MM.1S (cell line): Measurements from ENCODE around the gene COLEC12.

Experiments
- DNase-seq: peaks from one replicate; pipeline ENCODE4 v3.0.0-alpha.2; 2015
- H2AFZ ChIP-seq: fragments of 300-600 bp; sonication (generic); 2 replicates; pipeline ENCODE4 v1.6.0; 2016; ENCODE audit warnings: antibody characterized with exemption, low read length
- H3F3A ChIP-seq: fragments of 300-600 bp; sonication (generic); 2 replicates; pipeline ENCODE4 v1.6.1; 2016; ENCODE audit warnings: mild to moderate bottlenecking, antibody characterized with exemption, low read length, moderate library complexity, mixed read lengths; ENCODE audit not compliant: insufficient read depth
- H3K27ac ChIP-seq: fragments of 300-600 bp; sonication (generic); 2 replicates; pipeline ENCODE4 v1.5.1; 2016; ENCODE audit warnings: mild to moderate bottlenecking, low read length
- H3K27me3 ChIP-seq: fragments of 300-600 bp; sonication (generic); replicated peaks from 2 replicates; pipeline ENCODE4 v1.6.0; 2016; ENCODE audit warnings: low read length; ENCODE audit not compliant: insufficient read depth
- H3K36me3 ChIP-seq: fragments of 300-600 bp; sonication (generic); replicated peaks from 2 replicates; pipeline ENCODE4 v1.6.1; 2016; ENCODE audit warnings: mild to moderate bottlenecking, low read length, mixed read lengths; ENCODE audit not compliant: insufficient read depth
- H3K4me1 ChIP-seq: fragments of 300-600 bp; sonication (generic); 2 replicates; pipeline ENCODE4 v1.6.1; 2016; ENCODE audit warnings: low read length, mixed read lengths
- H3K4me2 ChIP-seq: fragments of 300-600 bp; sonication (generic); 2 replicates; pipeline ENCODE4 v1.6.0; 2016; ENCODE audit warnings: low read depth, low read length
- H3K4me3 ChIP-seq: fragments of 300-600 bp; sonication (generic); 2 replicates; pipeline ENCODE4 v1.5.1; 2016; ENCODE audit warnings: low read length, mixed read lengths
- H3K79me2 ChIP-seq: fragments of 300-600 bp; sonication (generic); 2 replicates; pipeline ENCODE4 v1.6.1; 2016; ENCODE audit warnings: mixed run types, low read length, mixed read lengths
- H3K9ac ChIP-seq: fragments of 300-600 bp; sonication (generic); 2 replicates; pipeline ENCODE4 v1.6.1; 2016; ENCODE audit warnings: low read length, mixed read lengths
- H3K9me2 ChIP-seq: fragments of 300-600 bp; sonication (generic); replicated peaks from 2 replicates; pipeline ENCODE4 v1.6.1; 2016; ENCODE audit warnings: mild to moderate bottlenecking, low read length, mixed read lengths; ENCODE audit not compliant: insufficient read depth
- H3K9me3 ChIP-seq: fragments of 300-600 bp; sonication (generic); replicated peaks from 2 replicates; pipeline ENCODE4 v1.6.1; 2016; ENCODE audit warnings: mild to moderate bottlenecking, low read length, mixed read lengths; ENCODE audit not compliant: insufficient read depth
- H4K20me1 ChIP-seq: fragments of 300-600 bp; sonication (generic); 2 replicates; pipeline ENCODE4 v1.6.1; 2016; ENCODE audit warnings: mild to moderate bottlenecking, low read length, moderate library complexity, mixed read lengths; ENCODE audit not compliant: insufficient read depth
- EZH2 ChIP-seq: fragments of 300-600 bp; sonication (generic); optimal IDR thresholded peaks from 2 replicates; pipeline ENCODE3; 2017; ENCODE audit warnings: low read depth, mild to moderate bottlenecking, antibody characterized with exemption, low read length, mixed read lengths
- EZH2phosphoT487 ChIP-seq: fragments of 300-600 bp; sonication (generic); IDR thresholded peaks from 2 replicates; pipeline ENCODE4 v1.6.1; 2018; ENCODE audit warnings: antibody characterized with exemption, low read length
- TF ChIP-seq, protein P1 (sequence below): fragments of 300-600 bp; sonication (generic); IDR thresholded peaks from 2 replicates; pipeline ENCODE4 v1.5.1; 2016; ENCODE audit warnings: antibody characterized with exemption, low read length, mixed read lengths

Gene COLEC12

DNA sequence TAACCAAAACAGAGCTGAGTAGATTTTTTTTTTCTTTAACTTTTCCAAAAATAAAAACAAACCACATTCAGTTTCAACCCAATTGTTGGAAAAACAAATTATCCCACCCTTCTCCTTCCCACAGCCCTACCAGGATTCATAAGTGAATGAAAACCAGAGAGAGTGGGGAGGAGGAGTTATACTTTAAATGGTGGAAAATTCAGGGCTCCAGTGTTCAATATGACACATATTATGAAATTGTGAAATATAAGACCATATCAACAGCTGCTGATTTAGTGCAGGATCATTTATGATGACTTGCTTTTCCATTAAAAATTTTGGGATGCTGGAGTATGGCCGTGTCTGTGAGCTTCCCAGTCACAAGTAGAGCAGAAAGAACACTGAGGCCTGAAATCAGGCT, 26.7 kb downstream of the COLEC12 start:
- no peaks in the 10 kb centered on the region for H3K9me2 ChIP-seq
- no peaks in the 10 kb centered on the region for H3K4me1 ChIP-seq
- TF ChIP-seq EZH2 (no peak), EZH2phosphoT487 (no peak)
- TF ChIP-seq, protein P1, sequence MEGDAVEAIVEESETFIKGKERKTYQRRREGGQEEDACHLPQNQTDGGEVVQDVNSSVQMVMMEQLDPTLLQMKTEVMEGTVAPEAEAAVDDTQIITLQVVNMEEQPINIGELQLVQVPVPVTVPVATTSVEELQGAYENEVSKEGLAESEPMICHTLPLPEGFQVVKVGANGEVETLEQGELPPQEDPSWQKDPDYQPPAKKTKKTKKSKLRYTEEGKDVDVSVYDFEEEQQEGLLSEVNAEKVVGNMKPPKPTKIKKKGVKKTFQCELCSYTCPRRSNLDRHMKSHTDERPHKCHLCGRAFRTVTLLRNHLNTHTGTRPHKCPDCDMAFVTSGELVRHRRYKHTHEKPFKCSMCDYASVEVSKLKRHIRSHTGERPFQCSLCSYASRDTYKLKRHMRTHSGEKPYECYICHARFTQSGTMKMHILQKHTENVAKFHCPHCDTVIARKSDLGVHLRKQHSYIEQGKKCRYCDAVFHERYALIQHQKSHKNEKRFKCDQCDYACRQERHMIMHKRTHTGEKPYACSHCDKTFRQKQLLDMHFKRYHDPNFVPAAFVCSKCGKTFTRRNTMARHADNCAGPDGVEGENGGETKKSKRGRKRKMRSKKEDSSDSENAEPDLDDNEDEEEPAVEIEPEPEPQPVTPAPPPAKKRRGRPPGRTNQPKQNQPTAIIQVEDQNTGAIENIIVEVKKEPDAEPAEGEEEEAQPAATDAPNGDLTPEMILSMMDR: no peak
- H3K79me2 ChIP-seq: no peaks in the 10 kb centered on the region
- DNase-seq: no peak
- no peaks in the 10 kb centered on the region for H3K9me3 ChIP-seq
- H2AFZ ChIP-seq: no peak overlapping the region
- H3F3A ChIP-seq: no peaks in the 10 kb centered on the region
- no peak overlapping the region for H3K4me2 ChIP-seq
- no peak overlapping the region for H3K9ac ChIP-seq
- H3K27ac ChIP-seq: no peak overlapping the region
- H3K36me3 ChIP-seq: no peaks in the 10 kb centered on the region
- no peak overlapping the region for H3K4me3 ChIP-seq
- H3K27me3 ChIP-seq: no peaks in the 10 kb centered on the region
- H4K20me1 ChIP-seq: no peaks in the 10 kb centered on the region

DNA sequence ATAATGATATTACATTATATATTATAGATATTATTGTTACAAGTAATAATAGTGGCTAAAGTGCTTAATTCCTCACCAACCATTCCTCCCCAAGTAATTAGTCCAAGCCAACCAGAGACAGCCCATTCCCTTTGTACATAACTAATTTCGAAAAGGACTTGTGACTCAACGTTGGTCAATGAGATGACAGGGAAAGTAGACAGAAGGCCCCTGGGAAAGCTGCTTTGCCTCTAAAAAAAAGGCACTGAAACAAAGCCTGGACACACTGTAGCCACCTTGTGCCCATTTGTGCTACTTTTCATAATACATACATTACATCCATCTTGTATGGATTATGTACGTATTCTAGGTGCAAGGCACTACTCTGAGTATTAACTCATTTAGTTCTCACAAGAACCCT, 28.8 kb downstream of the COLEC12 start:
- no peaks in the 10 kb centered on the region for H3K9me2 ChIP-seq
- no peak overlapping the region for H3K27ac ChIP-seq
- H3K9me3 ChIP-seq: no peaks in the 10 kb centered on the region
- H3K4me3 ChIP-seq: no peak overlapping the region
- DNase-seq: no peak
- TF ChIP-seq, protein P1: no peak
- no peak for TF ChIP-seq EZH2phosphoT487
- TF ChIP-seq EZH2: no peak
- H3K27me3 ChIP-seq: no peaks in the 10 kb centered on the region
- H3K79me2 ChIP-seq: no peaks in the 10 kb centered on the region
- no peak overlapping the region for H3K4me2 ChIP-seq
- no peak overlapping the region for H3K9ac ChIP-seq
- H3K4me1 ChIP-seq: no peaks in the 10 kb centered on the region
- H3K36me3 ChIP-seq: no peaks in the 10 kb centered on the region
- no peaks in the 10 kb centered on the region for H3F3A ChIP-seq
- no peak overlapping the region for H2AFZ ChIP-seq
- H4K20me1 ChIP-seq: no peaks in the 10 kb centered on the region

DNA sequence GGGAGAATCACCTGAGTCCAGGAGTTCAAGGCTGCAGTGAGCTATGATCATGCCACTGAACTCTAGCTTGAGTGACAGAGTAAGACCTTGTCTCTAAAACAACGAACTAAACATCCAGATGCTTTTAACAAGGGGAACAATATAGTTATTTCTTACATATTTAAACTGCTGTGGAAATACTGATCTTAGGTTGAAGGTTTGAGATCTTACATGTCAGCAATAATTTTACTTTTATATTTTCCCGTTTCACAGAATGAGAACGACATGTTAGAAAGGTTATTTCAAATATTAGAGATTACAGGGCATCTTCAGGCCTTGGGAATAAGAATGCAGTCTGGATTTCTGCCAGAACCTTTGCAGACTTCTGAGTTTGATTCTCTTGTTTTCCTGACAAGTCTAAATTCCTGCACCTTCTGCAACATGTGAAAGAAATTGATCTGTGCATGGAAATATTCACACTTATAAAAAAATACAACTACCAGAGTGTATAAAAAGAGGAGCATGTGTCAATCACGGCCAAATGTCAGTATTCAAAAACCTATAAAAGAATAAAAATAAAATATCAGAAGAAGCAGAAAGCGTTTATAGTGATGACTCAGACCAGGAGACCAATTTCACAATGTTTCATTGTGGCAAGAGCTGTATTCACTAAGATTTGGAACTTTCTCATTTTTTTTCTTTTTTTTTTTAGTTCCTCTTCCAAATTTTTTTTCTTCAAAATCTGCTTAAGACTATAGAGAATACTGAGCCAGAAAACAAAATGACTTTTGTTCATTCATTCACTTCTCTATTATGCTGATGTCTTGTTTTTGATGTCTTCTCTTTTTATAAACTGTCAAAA, 29.6 kb downstream of the COLEC12 start:
- Histone ChIP-seq H3K27ac (no peak overlapping the region), H3K4me1 (no peaks in the 10 kb centered on the region), H3K9me2 (no peaks in the 10 kb centered on the region), H3K9me3 (no peaks in the 10 kb centered on the region), H3K9ac (no peak overlapping the region), H4K20me1 (no peaks in the 10 kb centered on the region), H3K36me3 (no peaks in the 10 kb centered on the region), H3K79me2 (no peaks in the 10 kb centered on the region), H3K27me3 (no peaks in the 10 kb centered on the region), H2AFZ (no peak overlapping the region), H3F3A (no peaks in the 10 kb centered on the region), H3K4me3 (no peak overlapping the region), H3K4me2 (no peak overlapping the region)
- no peak for DNase-seq
- TF ChIP-seq EZH2phosphoT487: no peak
- no peak for TF ChIP-seq EZH2
- TF ChIP-seq, protein P1: no peak
